ENCODE measurements around the gene STAG2. TPM values are rescaled to one million over a fixed set of nuclear protein-coding genes. Genes with fewer than 3 reads are reported as not detected.

The STAG2 gene
- total RNA-seq, 2 donors from 2014 or later: 73.7 to 130 TPM

- H3K27me3 Mint-ChIP-seq (ENCODE audit: insufficient read depth): no peaks in the 10 kb centered on the region
- H3K36me3 Mint-ChIP-seq (ENCODE audit: low read depth): peaks cover 24% of the 10 kb centered on the region
- 88% methylated on average over 6 of the region's 7 CpGs; no CpG with 5 or more reads in 1 of the 2 experiments for WGBS, 2 experiments (ENCODE audit: insufficient coverage in 1 of 2, insufficient read length in 1 of 2)
Measured at GRCh38 chrX:123994730-123995129, 33.2 kb downstream of the STAG2 start.

GRCh38 chrX:124001581-124001980 is 40.1 kb downstream of the STAG2 start:
- Mint-ChIP-seq H3K9me3 (peaks cover 3% of the 10 kb centered on the region), H3K27ac (no peak overlapping the region), H3K4me1 (no peaks in the 10 kb centered on the region), H3K27me3 (ENCODE audit: insufficient read depth) (no peaks in the 10 kb centered on the region), H3K36me3 (ENCODE audit: low read depth) (peaks cover 19% of the 10 kb centered on the region), H3K4me3 (no peak overlapping the region)
- H3K9ac ChIP-seq (ENCODE audit: extremely low read depth, low read length, poor library complexity, severe bottlenecking): no peak overlapping the region
- no peaks in the 10 kb centered on the region for H3K36me3 ChIP-seq (ENCODE audit: control insufficient read depth, insufficient read depth, low read length)
- no peak overlapping the region for H3K27ac ChIP-seq (ENCODE audit: low read depth, low read length)
- H3K4me3 ChIP-seq (ENCODE audit: low read length): no peak overlapping the region
- no peak for DNase-seq
- no peaks in the 10 kb centered on the region for H3K27me3 ChIP-seq (ENCODE audit: control insufficient read depth, insufficient read depth, low read length, poor library complexity, severe bottlenecking)
- H3K4me1 ChIP-seq (ENCODE audit: control insufficient read depth, insufficient read depth, low read length): no peaks in the 10 kb centered on the region
- H3K9me3 ChIP-seq (ENCODE audit: control insufficient read depth, low read length): no peaks in the 10 kb centered on the region
- 80% methylated on average over 1 of the region's 2 CpGs; no CpG with 5 or more reads in 1 of the 2 experiments for whole genome bisulfite sequencing, 2 experiments (ENCODE audit: insufficient coverage in 1 of 2, insufficient read length in 1 of 2)
- no peak for TF ChIP-seq CTCF (conservative IDR thresholded peaks at IDR 0.05)

More at GRCh38 chrX:123994730-123995129, 33.2 kb downstream of the STAG2 start:
- Mint-ChIP-seq H3K4me3 (no peak overlapping the region), H3K4me1 (peaks cover 10% of the 10 kb centered on the region), H3K27ac (no peak overlapping the region), H3K9me3 (peaks cover 4% of the 10 kb centered on the region)
- Histone ChIP-seq H3K36me3 (ENCODE audit: control insufficient read depth, insufficient read depth, low read length) (no peaks in the 10 kb centered on the region), H3K4me1 (ENCODE audit: control insufficient read depth, insufficient read depth, low read length) (no peaks in the 10 kb centered on the region), H3K4me3 (ENCODE audit: low read length) (no peak overlapping the region), H3K27me3 (ENCODE audit: control insufficient read depth, insufficient read depth, low read length, poor library complexity, severe bottlenecking) (no peaks in the 10 kb centered on the region), H3K27ac (ENCODE audit: low read depth, low read length) (no peak overlapping the region), H3K9me3 (ENCODE audit: control insufficient read depth, low read length) (no peaks in the 10 kb centered on the region), H3K9ac (ENCODE audit: extremely low read depth, low read length, poor library complexity, severe bottlenecking) (no peak overlapping the region)
- no peak for DNase-seq
- TF ChIP-seq CTCF (conservative IDR thresholded peaks at IDR 0.05): no peak

GRCh38 chrX:124005228-124005627 is 43.7 kb downstream of the STAG2 start:
- Mint-ChIP-seq H3K27ac (no peak overlapping the region), H3K4me1 (no peaks in the 10 kb centered on the region), H3K27me3 (ENCODE audit: insufficient read depth) (no peaks in the 10 kb centered on the region), H3K4me3 (no peak overlapping the region), H3K9me3 (peaks cover 4% of the 10 kb centered on the region), H3K36me3 (ENCODE audit: low read depth) (peaks cover 20% of the 10 kb centered on the region)
- no peaks in the 10 kb centered on the region for H3K9me3 ChIP-seq (ENCODE audit: control insufficient read depth, low read length)
- no peaks in the 10 kb centered on the region for H3K27me3 ChIP-seq (ENCODE audit: control insufficient read depth, insufficient read depth, low read length, poor library complexity, severe bottlenecking)
- H3K4me1 ChIP-seq (ENCODE audit: control insufficient read depth, insufficient read depth, low read length): no peaks in the 10 kb centered on the region
- H3K36me3 ChIP-seq (ENCODE audit: control insufficient read depth, insufficient read depth, low read length): no peaks in the 10 kb centered on the region
- H3K9ac ChIP-seq (ENCODE audit: extremely low read depth, low read length, poor library complexity, severe bottlenecking): no peak overlapping the region
- H3K4me3 ChIP-seq (ENCODE audit: low read length): no peak overlapping the region
- no peak for TF ChIP-seq CTCF (conservative IDR thresholded peaks at IDR 0.05)
- H3K27ac ChIP-seq (ENCODE audit: low read depth, low read length): no peak overlapping the region
- no peak for DNase-seq
